GM19193 (cell line): ENCODE results near the gene AUTS2.

Experiments used
- POLR2A ChIP-seq: IDR thresholded peaks from 4 replicates; pipeline ENCODE4 v1.6.1; 2011; ENCODE audit not compliant: insufficient read depth, insufficient read length; ENCODE audit errors: extremely low read depth

Gene AUTS2

DNA sequence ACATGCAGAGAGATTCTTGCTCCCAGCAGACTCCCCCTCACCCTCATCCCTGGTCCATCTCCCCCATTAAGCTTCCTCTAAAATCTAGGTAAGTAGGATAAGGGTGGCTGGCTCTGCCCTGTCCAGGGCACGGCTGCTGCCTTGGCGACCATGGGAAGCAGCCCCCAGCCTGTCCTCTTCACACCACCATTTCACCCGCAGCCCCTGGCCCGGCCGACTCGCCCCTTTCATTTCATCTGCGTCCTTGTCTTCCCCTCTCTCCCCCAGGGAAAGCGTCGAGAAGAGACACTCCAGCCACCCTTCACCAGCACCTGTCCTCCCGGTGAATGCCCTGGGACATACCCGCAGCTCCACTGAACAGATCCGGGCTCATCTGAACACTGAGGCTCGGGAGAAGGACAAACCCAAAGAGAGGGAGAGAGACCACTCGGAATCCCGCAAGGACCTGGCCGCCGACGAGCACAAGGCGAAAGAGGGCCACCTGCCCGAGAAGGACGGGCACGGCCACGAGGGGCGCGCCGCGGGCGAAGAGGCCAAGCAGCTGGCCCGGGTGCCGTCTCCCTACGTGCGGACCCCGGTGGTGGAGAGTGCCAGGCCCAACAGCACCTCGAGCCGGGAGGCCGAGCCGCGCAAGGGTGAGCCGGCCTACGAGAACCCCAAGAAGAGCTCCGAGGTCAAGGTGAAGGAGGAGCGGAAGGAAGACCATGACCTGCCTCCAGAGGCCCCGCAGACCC lies 1191.4 kb downstream of the AUTS2 start:
- TF ChIP-seq POLR2A: no peak

DNA sequence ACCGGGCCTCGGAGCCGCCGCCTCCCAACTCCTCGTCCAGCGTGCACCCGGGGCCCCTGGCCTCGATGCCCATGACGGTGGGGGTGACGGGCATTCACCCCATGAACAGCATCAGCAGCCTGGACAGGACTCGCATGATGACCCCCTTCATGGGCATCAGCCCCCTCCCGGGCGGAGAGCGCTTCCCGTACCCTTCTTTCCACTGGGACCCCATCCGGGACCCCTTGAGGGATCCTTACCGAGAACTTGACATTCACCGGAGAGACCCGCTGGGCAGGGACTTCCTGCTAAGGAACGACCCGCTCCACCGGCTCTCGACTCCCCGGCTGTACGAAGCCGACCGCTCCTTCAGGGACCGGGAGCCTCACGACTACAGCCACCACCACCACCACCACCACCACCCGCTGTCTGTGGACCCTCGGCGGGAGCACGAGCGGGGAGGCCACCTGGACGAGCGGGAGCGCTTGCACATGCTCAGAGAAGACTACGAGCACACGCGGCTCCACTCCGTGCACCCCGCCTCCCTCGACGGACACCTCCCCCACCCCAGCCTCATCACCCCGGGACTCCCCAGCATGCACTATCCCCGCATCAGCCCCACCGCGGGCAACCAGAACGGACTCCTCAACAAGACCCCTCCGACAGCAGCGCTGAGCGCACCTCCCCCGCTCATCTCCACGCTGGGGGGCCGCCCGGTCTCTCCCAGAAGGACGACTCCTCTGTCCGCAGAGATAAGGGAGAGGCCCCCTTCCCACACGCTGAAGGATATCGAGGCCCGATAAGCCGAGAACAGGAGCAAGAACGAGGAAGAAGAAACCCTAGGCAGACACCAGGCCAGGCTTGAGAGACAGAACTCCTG lies 1192.2 kb downstream of the AUTS2 start:
- TF ChIP-seq POLR2A: no peak

DNA sequence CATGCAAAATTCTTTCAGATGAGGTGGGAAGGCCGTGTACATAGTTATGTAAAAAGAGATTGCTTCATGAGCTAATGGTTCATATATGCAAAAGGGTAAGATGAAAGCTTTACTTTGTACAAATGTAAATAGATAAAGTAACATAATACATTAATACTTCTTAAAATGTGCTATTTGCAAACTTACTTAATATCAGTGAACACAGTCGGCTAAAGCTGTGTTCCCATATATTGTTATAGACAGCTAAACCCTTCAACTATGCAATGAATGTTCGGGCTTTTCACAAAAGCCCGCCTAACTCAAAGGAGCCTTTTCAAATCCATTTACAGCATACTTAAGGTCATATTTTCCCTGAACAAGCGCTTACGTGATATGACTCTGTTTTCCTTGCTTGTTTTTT lies 1193.1 kb downstream of the AUTS2 start:
- TF ChIP-seq POLR2A: no peak

DNA sequence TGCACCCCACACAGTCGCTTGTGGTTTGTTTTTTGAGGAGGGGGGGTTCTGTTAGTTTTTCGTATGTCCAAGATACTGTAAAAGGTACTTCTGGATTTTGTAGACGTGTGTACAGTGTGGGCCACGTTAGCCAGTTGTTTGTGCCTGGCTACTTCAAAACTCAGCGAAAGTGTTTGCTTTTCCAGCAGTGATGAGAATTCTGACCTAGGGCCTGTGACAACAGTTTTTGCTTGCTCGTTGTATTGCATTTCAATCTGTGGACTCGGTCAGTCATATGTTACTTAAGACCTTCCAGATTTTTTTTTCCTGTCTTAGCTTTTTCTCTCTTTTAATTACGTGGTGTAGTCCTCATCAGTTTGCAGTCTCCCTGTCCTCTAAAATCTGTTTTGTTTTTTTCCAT lies 1194.8 kb downstream of the AUTS2 start:
- no peak for TF ChIP-seq POLR2A

DNA sequence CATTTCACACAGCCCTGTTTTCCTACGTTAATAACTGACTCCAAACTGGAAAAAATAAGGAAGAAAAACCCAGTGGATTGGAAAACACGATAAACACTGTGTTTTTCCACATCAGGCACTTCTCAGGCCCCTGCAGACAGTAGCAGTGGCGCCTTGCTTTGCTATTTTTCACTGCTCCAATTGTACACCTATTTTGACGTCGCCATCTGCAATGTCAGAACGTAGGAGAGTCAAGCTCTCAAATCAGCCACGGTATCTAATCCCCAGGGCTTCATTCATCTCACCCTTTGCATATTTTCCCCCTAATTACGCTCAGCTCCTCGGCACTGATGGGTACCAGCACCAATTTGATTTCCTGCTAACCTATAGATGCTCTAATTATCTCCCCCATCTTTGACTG lies 1195.5 kb downstream of the AUTS2 start:
- TF ChIP-seq POLR2A: no peak

DNA sequence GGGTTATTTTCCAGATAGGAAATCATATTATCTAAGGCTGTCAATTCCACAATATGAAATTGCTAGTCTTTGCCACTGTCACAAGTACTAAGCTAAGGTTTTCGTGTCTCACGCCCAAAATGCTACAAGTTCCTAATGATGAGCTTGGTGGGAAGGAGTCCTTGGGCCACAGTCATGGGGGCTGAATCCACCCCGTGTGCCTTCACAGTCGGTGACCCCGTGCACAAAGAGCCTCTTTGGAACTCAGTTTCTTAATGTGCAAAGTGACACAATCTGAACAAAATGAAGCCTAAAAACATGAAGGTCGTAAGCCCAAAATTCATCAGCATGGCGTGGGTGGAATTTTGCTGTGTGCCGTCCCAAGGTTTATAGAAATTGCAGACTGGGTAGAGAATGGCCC lies 1196.7 kb downstream of the AUTS2 start:
- no peak for TF ChIP-seq POLR2A

DNA sequence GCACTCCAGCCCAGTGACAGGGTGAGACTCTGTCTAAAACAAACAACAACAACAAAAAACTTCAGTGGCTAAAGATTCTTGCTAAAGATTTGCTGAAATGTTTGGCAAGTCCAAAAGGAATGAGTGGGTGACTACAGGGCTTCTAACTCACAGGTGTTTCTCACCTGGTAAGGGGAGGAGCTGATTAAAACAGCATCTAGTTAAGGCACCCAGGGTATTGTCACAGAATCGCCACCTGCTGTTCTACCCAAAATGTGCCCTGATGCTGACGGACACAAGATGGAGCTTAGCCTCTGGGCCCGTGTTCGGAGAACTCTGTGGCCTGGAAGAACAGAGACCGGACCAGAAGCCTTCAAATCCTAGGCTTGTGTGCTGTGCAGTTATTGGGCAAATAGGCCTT lies 1197.7 kb downstream of the AUTS2 start:
- no peak for TF ChIP-seq POLR2A

DNA sequence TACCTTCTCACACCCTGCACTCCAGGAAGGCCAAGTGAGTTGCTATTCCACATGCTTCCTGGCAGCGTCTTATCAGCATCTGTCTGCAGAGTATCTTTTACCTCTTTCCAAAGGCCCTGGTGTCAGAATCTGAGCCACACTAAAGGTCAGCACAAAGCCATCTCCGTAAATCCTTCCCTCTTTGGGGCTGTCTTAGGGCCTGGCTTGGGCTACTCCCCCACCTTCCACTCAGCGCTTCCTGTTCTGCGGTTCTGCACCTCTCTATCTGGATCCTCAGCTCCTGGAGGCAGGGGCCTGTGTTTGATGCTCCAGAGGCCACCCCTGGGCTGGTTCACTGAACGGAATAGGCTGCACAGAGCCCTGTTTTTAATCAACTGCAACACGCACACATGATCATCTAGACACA lies 1198.8 kb downstream of the AUTS2 start:
- no peak for TF ChIP-seq POLR2A

DNA sequence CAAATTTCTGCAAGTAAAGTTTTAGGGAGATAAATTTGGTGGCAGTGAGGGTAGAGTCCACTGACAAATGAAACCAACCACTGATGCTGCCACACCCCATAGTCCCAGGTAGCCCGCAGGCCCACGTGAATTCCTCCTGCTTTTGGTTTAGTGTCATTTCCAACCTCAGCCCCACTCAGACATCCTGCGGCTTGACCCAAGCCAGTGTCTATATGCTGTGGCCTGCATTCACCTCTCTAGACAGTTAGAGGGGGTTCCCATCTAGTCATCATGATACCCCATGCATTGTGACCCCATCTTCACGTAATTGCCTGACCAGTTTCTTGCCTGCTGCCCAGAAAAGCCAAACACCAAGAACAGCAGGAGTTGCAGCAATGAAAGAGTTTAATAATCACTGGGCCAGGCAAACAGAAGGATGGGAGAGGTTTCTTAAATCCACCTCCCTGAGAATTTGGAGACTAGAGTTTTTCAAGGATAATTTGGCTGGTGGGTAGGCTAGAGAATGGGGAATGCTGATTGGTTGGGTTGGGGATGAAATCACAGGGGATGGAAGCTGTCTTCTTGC lies 1201.6 kb downstream of the AUTS2 start:
- no peak for TF ChIP-seq POLR2A

DNA sequence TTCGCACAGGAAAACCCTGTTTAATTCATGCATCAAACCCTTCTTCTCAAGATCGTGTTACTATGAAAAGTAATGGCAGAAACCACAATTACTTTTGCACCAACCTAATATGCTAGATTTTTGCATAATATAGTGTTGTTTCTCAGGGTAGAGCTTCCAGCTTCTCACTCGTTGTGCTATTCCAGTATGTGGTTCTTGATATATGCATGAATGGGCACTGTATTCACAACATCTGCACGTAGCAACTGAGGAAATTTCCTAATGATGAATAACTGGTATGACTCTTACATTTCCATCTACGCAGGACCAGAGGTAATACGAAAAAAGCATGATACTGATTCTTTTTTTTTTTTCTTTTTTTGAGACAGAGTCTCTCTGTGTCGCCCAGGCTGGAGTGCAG lies 1207.1 kb downstream of the AUTS2 start:
- TF ChIP-seq POLR2A: no peak

DNA sequence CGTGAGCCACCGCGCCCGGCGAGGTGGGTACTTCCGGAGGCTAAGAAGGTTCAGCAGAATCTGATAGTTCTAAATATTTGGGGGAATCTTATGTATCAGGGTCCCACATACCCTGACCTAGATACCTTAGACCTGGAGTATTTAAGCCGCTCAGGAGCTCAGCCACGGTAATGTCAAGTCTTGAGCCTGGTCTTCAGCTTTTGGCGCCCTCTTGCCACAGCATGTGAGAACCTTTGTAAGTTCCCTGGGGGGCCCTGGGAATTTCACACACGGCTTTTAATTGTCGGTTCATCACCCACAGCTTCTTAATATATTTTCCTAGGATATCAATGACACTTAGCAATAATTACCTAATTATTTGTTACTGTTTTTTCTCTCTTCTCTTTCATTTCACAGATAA lies 1209.4 kb downstream of the AUTS2 start:
- TF ChIP-seq POLR2A: no peak

DNA sequence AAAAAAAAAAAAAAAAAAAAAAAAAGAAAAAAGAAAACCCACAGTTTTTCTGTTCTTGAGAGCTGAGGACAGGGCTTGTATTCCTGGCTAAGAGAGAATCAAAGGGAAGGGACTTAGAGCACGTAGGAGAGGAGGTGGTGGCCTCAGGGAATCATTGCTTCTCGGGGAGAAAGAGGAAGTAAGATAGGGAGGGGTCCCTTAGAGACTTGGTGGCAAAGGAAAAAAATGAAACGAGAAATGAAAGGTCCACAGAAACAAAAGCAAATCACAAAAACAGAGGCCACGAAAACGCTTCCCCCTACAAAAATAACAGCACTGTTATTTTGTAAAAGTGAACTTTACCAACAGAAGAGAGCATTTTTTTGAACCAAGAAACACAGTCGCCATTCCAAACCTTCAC lies 1210.6 kb downstream of the AUTS2 start:
- no peak for TF ChIP-seq POLR2A

DNA sequence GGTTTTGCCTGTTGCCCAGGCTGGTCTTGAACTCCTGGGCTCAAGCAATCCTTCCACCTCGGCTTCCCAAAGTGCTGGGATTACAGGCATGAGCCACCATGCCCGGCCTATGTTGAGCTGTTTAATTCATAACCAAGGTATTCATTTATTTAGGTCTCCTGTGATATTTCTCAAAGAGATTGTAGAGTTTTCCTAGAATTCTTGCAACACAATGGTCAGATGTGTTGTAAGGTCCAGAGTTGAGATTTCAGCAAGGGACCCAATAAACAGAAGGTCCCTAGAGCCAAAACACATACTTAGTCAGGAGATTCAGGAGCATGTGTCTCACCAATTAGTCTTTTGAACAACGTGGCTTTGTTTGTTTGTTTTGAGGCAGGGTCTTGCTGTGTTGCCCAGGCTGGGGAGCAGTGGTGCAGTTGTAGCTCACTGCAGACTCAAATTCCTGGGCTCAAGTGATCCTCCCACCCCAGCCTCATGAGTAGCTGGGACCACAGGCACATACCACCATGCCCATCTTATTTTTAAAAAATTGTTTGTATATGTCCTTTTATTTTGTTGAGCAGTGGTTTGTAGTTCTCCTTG lies 1212.4 kb downstream of the AUTS2 start:
- no peak for TF ChIP-seq POLR2A

DNA sequence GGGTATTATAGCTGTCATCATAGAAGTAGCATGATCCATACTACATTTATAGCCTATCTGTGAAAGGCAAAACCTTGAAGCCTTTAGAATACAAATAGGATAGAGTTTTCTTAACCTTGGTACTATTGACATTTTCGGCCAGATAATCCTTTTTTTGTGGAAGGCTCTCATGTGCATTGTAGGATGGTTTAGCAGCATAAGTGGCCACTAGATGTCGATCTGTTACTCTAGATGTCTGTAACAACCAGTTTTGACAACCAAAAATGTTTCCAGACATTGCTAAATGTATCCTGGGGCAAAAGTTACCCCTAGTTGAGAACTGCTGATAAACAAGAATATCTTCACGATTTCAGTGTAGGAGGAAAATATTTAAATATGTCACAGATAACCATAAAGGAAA lies 1214.2 kb downstream of the AUTS2 start:
- TF ChIP-seq POLR2A: no peak
